GM13977 (cell line): ENCODE results near the gene GALNTL6.

ENCODE experiments used
- DNase-seq: peaks from one replicate; pipeline ENCODE4 v3.0.0; 2012; ENCODE audit warnings: low spot score
- in situ Hi-C: fragments of 300-500 bp; cut with MboI; formaldehyde crosslinking; loops from one replicate; pipeline ENCODE4 v1.12.0; 2022; ENCODE audit warnings: low sequenced_read_pairs, low pct_unique_long_range_greater_than_20kb, mixed read lengths, inconsistent platforms; ENCODE audit not compliant: unreplicated experiment
- TF ChIP-seq, protein P1 (sequence below): IDR thresholded peaks from 2 replicates; pipeline ENCODE4 v1.5.1; 2012; ENCODE audit warnings: mild to moderate bottlenecking, control low read depth; ENCODE audit not compliant: insufficient read depth; ENCODE audit errors: extremely low read depth, missing control alignments

GALNTL6 gene

GRCh38 chr4:172654457-172654856 is 841.3 kb downstream of the GALNTL6 start:
- TF ChIP-seq, protein P1, sequence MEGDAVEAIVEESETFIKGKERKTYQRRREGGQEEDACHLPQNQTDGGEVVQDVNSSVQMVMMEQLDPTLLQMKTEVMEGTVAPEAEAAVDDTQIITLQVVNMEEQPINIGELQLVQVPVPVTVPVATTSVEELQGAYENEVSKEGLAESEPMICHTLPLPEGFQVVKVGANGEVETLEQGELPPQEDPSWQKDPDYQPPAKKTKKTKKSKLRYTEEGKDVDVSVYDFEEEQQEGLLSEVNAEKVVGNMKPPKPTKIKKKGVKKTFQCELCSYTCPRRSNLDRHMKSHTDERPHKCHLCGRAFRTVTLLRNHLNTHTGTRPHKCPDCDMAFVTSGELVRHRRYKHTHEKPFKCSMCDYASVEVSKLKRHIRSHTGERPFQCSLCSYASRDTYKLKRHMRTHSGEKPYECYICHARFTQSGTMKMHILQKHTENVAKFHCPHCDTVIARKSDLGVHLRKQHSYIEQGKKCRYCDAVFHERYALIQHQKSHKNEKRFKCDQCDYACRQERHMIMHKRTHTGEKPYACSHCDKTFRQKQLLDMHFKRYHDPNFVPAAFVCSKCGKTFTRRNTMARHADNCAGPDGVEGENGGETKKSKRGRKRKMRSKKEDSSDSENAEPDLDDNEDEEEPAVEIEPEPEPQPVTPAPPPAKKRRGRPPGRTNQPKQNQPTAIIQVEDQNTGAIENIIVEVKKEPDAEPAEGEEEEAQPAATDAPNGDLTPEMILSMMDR, result no peak
- no peak for DNase-seq
- in situ Hi-C loops, result no loop called here

- in situ Hi-C loops, result no loop called here
- no peak for DNase-seq
- TF ChIP-seq, protein P1, result no peak
These were observed 842.9 kb downstream of the GALNTL6 start for GRCh38 chr4:172656055-172656454.

DNA sequence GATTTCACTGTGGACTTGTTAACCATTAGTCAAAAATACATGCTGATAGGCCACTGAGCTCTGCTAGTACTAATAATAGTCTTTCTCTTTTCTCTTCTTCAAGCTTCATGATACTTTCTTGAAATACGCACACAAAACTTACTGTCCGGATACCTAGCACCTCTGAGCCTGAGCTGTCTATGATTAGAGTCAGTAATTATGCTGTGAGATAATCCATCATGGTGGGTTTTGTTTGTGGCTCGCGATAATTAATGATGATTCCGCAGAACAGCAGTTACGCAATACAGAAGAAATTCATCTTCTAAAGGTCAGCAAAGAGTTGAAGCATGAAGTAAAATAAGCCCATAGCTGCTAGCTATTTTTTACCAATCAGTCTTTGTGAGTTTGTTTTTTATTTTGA is 843.9 kb downstream of the GALNTL6 start:
- in situ Hi-C loops, result no loop called here
- TF ChIP-seq, protein P1, result no peak
- no peak for DNase-seq

DNA sequence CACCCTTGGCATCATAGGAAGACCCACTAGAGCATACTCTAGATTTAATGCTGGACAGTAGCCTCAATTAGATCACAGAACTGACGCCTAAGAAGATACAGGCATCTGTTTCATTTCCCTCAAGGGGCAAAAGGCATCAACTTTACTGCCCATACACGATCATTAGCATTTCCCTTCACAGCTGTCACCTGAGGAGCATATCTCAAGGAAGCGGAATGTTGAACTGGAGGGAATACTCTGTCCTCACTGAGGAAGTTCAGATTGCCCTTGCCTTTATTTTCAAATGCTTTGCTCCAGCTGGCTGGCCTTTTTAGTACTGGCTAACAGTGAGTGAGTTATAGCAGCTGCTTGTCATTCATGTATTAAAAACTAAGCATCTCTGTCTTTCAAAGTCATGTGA is 847.0 kb downstream of the GALNTL6 start:
- in situ Hi-C loops, result no loop called here
- DNase-seq, result no peak
- TF ChIP-seq, protein P1, result no peak

- in situ Hi-C loops, result no loop called here
- TF ChIP-seq, protein P1, result no peak
These were observed 848.9 kb downstream of the GALNTL6 start for GRCh38 chr4:172662113-172662512.

GRCh38 chr4:172666711-172667368 is 853.6 kb downstream of the GALNTL6 start:
- TF ChIP-seq, protein P1, result no peak
- in situ Hi-C loops, result no loop called here
- DNase-seq, result no peak

More at GRCh38 chr4:172662113-172662512, 848.9 kb downstream of the GALNTL6 start:
- DNase-seq, result no peak
